Measurements from ENCODE around the gene CHMP6.

- TF ChIP-seq, protein P1, sequence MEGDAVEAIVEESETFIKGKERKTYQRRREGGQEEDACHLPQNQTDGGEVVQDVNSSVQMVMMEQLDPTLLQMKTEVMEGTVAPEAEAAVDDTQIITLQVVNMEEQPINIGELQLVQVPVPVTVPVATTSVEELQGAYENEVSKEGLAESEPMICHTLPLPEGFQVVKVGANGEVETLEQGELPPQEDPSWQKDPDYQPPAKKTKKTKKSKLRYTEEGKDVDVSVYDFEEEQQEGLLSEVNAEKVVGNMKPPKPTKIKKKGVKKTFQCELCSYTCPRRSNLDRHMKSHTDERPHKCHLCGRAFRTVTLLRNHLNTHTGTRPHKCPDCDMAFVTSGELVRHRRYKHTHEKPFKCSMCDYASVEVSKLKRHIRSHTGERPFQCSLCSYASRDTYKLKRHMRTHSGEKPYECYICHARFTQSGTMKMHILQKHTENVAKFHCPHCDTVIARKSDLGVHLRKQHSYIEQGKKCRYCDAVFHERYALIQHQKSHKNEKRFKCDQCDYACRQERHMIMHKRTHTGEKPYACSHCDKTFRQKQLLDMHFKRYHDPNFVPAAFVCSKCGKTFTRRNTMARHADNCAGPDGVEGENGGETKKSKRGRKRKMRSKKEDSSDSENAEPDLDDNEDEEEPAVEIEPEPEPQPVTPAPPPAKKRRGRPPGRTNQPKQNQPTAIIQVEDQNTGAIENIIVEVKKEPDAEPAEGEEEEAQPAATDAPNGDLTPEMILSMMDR (IDR thresholded peaks at IDR 0.05; ENCODE audit: poor library complexity, severe bottlenecking) = no peak
- TF ChIP-seq EZH2 (IDR thresholded peaks at IDR 0.05; ENCODE audit: borderline replicate concordance, insufficient read depth, low read length, poor library complexity, severe bottlenecking) (no peak), EP300 (conservative IDR thresholded peaks at IDR 0.05; ENCODE audit: poor library complexity, severe bottlenecking) (no peak), POLR2AphosphoS5 (IDR thresholded peaks at IDR 0.05) (no peak), RAD21 (conservative IDR thresholded peaks at IDR 0.05) (no peak), SMC3 (conservative IDR thresholded peaks at IDR 0.05; ENCODE audit: poor library complexity) (no peak), TAF1 (IDR thresholded peaks at IDR 0.05; ENCODE audit: low read depth) (no peak)
Observed at GRCh38 chr17:81026266-81027036, 34.8 kb downstream of the CHMP6 start.

Measured in neural cell (in vitro differentiated cells).